Measurements from ENCODE around the gene ERP44. TPM values are rescaled to one million over a fixed set of nuclear protein-coding genes. Genes with fewer than 3 reads are reported as not detected.
A peak's percentile ranks its signal among the peaks of the same experiment; 100 is the strongest.

ERP44 gene
- polyA plus RNA-seq, 1 of the 3 experiments (the other 2 are of a cell fraction), result 10.0 TPM

DNA sequence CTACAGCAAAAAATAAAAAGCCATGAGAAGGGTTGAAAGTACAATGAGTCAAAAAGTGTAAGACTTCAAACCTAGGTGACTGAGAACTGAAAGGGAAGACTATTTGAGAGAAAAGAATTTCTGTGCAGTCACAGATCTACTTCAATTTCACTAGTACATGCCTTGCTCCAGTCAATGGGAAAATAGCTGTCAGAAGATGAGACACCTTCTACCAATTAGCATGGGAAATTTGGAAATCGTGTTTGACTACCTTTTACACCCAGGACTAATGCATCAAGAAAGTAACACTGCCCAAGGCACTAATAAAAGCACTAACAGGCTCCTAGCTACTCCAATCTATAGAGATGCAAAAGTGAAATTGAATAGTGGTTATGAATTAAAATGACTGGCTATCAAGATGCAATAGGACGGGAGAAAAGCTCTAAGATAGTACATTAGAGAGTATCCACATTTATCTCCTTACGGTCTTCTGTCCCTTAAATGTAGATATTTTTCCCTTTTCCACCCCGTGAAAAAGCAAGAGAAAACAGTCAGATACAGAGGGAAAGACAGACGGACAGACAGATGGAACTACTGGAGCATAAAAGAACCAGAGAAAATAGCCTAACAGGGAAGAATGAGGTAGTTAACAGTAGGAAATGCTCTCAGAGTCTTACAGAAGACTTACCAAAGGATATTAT is 15.2 kb downstream of the ERP44 start:
- H3K4me3 ChIP-seq (ENCODE audit: low read depth in 2 of 2, low read length in 1 of 2), result no peak overlapping the region
- H3K27ac ChIP-seq (ENCODE audit: low read depth in 2 of 2, low read length in 1 of 2), result peak overlapping the region in 1 of 2 experiments; percentile 15; a peak in 2 of 4 replicates
- no peak overlapping the region for H2AFZ ChIP-seq (ENCODE audit: low read depth)
- H3F3A ChIP-seq (replicated peaks; ENCODE audit: insufficient read depth), result peaks cover 26% of the 10 kb centered on the region
- H3K27me3 ChIP-seq (ENCODE audit: insufficient read depth), result no peaks in the 10 kb centered on the region
- H3K9ac ChIP-seq, result no peak overlapping the region
- no peak for DNase-seq
- H4K20me1 ChIP-seq (ENCODE audit: insufficient read depth), result peaks cover 86% of the 10 kb centered on the region
- POLR2A ChIA-PET, result no interaction called here
- 78% methylated on average over 5 of the region's 5 CpGs for WGBS (ENCODE audit: low lambda C conversion rate)
- H3K79me2 ChIP-seq (ENCODE audit: insufficient read depth), result peaks cover 85% of the 10 kb centered on the region
- H3K4me2 ChIP-seq, result no peak overlapping the region
- peaks cover 2 to 11% of the 10 kb centered on the region in 2 experiments; a peak in 3 of 4 replicates for H3K4me1 ChIP-seq (ENCODE audit: control insufficient read depth in 1 of 2, insufficient read depth in 2 of 2, low read depth in 1 of 2, low read length in 1 of 2)
- TF ChIP-seq YY1 (IDR thresholded peaks at IDR 0.05; ENCODE audit: low read depth), result no peak
- TF ChIP-seq, protein P1, sequence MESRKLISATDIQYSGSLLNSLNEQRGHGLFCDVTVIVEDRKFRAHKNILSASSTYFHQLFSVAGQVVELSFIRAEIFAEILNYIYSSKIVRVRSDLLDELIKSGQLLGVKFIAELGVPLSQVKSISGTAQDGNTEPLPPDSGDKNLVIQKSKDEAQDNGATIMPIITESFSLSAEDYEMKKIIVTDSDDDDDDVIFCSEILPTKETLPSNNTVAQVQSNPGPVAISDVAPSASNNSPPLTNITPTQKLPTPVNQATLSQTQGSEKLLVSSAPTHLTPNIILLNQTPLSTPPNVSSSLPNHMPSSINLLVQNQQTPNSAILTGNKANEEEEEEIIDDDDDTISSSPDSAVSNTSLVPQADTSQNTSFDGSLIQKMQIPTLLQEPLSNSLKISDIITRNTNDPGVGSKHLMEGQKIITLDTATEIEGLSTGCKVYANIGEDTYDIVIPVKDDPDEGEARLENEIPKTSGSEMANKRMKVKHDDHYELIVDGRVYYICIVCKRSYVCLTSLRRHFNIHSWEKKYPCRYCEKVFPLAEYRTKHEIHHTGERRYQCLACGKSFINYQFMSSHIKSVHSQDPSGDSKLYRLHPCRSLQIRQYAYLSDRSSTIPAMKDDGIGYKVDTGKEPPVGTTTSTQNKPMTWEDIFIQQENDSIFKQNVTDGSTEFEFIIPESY (IDR thresholded peaks at IDR 0.05; ENCODE audit: borderline replicate concordance, low read depth), result no peak
- TF ChIP-seq ELF1 (IDR thresholded peaks at IDR 0.05), result no peak
- TF ChIP-seq, protein P2, sequence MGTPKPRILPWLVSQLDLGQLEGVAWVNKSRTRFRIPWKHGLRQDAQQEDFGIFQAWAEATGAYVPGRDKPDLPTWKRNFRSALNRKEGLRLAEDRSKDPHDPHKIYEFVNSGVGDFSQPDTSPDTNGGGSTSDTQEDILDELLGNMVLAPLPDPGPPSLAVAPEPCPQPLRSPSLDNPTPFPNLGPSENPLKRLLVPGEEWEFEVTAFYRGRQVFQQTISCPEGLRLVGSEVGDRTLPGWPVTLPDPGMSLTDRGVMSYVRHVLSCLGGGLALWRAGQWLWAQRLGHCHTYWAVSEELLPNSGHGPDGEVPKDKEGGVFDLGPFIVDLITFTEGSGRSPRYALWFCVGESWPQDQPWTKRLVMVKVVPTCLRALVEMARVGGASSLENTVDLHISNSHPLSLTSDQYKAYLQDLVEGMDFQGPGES (IDR thresholded peaks at IDR 0.05; ENCODE audit: low read depth, low read length), result no peak
- no peak for TF ChIP-seq SMC3 (IDR thresholded peaks at IDR 0.05; ENCODE audit: low read depth, low read length)
- no peak for TF ChIP-seq FOXM1 (IDR thresholded peaks at IDR 0.05; ENCODE audit: low read depth)
- TF ChIP-seq, protein P3, sequence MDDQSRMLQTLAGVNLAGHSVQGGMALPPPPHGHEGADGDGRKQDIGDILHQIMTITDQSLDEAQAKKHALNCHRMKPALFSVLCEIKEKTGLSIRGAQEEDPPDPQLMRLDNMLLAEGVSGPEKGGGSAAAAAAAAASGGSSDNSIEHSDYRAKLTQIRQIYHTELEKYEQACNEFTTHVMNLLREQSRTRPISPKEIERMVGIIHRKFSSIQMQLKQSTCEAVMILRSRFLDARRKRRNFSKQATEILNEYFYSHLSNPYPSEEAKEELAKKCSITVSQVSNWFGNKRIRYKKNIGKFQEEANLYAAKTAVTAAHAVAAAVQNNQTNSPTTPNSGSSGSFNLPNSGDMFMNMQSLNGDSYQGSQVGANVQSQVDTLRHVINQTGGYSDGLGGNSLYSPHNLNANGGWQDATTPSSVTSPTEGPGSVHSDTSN (IDR thresholded peaks at IDR 0.05), result no peak
- TF ChIP-seq EP300 (IDR thresholded peaks at IDR 0.05; ENCODE audit: borderline replicate concordance in 1 of 2, low read depth in 1 of 2, low read length in 1 of 2), result no peak
- no peak for TF ChIP-seq RCOR1 (IDR thresholded peaks at IDR 0.05; ENCODE audit: low read length)
- TF ChIP-seq TAF1 (IDR thresholded peaks at IDR 0.05; ENCODE audit: borderline replicate concordance, low read depth, low read length), result no peak
- no peak for TF ChIP-seq GABPA (IDR thresholded peaks at IDR 0.05; ENCODE audit: low read depth)
- TF ChIP-seq MXI1 (IDR thresholded peaks at IDR 0.05; ENCODE audit: low read depth, low read length), result no peak
- TF ChIP-seq POLR2AphosphoS5 (IDR thresholded peaks at IDR 0.05; ENCODE audit: low read depth, low read length), result no peak
- TF ChIP-seq TCF12 (IDR thresholded peaks at IDR 0.05), result no peak
- TF ChIP-seq NRF1 (IDR thresholded peaks at IDR 0.05; ENCODE audit: low read depth, low read length), result no peak
- no peak for TF ChIP-seq RFX5 (IDR thresholded peaks at IDR 0.05; ENCODE audit: low read length)
- no peak for TF ChIP-seq EZH2phosphoT487 (IDR thresholded peaks at IDR 0.05; ENCODE audit: borderline replicate concordance, low read depth)
- TF ChIP-seq TEAD4 (IDR thresholded peaks at IDR 0.05; ENCODE audit: borderline replicate concordance, insufficient read depth), result no peak
- no peak for TF ChIP-seq JUND (IDR thresholded peaks at IDR 0.05)
- no peak for TF ChIP-seq RAD21 (IDR thresholded peaks at IDR 0.05; ENCODE audit: low read length)
- peaks cover 2 to 4% of the 10 kb centered on the region in 2 experiments for H3K36me3 ChIP-seq (replicated peaks in 1 of 2; ENCODE audit: control insufficient read depth in 1 of 2, insufficient read depth in 2 of 2, low read length in 1 of 2)
- H3K9me2 ChIP-seq, result no peaks in the 10 kb centered on the region
- CTCF ChIA-PET, result interaction anchor here (1.2 to 1.3 kb wide), 2 partner anchors 8 to 132 kb away, joined by 4 read pairs; no protein-coding TSS in a partner anchor
- H3K9me3 ChIP-seq, result no peaks in the 10 kb centered on the region

Data from SK-N-SH (cell line).